Bone marrow (tissue), 2 donors: ENCODE results near the gene C1QL2.

Source experiments
- DNase-seq, 2 donors: peaks; one replicate each; lab custom pipeline; 2025; lab: John Stamatoyannopoulos, UW

Gene C1QL2

GRCh38 chr2:119137502-119137901, 21.0 kb downstream of the C1QL2 start:
- no peak for DNase-seq

GRCh38 chr2:119136872-119137271, 21.7 kb downstream of the C1QL2 start:
- DNase-seq = no peak

DNA sequence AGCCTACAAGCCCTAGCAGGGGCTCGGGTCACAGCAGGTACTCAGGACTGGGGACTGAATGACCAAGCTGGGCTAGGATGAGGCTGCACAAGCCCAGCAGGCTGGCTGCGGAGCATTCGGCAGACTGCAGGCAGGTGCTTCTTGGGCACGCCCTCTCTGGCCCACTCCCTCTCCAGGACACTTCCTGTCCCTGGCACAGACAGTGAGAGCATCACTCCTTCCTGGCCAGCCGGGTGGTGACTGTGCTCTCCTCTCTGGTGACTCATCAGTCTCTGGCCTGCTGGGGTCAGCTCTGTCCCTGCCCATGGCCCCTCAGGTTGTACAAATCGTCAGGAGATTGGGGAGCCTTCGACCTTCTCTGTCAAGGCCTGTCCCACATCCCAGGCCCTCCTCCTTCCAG, 22.5 kb downstream of the C1QL2 start:
- no peak for DNase-seq

- no peak for DNase-seq
Measured at GRCh38 chr2:119134775-119135174, 23.8 kb downstream of the C1QL2 start.

DNA sequence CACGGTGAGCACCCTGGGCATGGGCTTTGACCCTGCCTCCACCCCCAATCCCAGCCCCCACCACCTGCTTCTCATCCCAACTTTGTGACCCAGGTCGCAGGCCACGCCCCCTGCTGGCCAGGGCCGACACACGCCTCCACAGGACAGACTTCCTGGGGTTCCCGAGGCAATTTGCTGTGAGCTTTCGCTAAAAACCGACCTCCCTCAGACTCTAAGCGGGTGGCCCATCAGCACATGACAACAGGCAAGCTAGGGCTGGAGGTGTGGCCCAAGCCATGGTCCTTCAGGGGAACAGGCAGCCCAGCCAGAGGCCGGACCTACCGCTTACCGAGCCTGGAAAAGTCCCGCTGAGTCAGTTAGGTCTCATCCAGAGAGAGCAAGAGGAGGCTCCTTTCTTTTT, 31.9 kb downstream of the C1QL2 start:
- DNase-seq = peak in 1 of 2 donors; percentile 15

GRCh38 chr2:119123389-119123788, 35.2 kb downstream of the C1QL2 start:
- no peak for DNase-seq

- DNase-seq = no peak
Measured at GRCh38 chr2:119122663-119123062, 35.9 kb downstream of the C1QL2 start.

DNA sequence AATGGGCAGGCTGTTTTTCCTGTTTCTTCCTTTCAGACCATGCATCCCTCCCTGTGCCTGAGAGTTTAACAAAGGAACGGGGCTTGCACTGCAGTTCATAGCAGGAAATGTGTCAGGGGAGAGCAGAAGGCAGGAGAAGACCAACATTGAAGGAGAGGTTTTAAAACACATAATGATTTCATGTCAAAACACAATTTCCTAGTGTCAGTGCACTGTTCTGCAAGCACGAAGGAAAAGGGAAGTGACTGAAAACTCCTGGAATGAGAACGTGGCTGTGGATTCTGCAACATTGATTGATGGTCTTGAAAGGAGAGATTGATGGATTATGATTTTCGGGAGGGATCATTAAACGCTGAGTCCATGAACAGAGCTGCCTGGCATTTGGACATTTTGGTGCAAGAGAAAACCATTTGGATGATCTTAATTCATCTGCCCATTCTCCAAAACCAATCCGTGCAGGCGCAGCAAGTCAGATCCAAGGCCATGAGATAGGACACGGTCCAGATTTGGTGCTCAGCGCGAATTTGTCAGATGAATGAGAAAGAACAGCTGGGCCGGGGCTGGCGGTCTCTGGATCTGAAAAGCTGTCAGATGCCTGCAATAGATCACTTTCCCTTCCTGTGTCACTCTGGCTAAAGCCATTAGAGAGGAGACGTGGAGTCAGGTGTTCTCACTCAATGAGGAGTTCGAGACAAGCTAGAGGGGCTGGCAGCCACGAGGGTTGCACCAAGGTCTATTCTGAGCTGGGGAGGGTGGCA, 38.4 kb downstream of the C1QL2 start:
- no peak for DNase-seq

DNA sequence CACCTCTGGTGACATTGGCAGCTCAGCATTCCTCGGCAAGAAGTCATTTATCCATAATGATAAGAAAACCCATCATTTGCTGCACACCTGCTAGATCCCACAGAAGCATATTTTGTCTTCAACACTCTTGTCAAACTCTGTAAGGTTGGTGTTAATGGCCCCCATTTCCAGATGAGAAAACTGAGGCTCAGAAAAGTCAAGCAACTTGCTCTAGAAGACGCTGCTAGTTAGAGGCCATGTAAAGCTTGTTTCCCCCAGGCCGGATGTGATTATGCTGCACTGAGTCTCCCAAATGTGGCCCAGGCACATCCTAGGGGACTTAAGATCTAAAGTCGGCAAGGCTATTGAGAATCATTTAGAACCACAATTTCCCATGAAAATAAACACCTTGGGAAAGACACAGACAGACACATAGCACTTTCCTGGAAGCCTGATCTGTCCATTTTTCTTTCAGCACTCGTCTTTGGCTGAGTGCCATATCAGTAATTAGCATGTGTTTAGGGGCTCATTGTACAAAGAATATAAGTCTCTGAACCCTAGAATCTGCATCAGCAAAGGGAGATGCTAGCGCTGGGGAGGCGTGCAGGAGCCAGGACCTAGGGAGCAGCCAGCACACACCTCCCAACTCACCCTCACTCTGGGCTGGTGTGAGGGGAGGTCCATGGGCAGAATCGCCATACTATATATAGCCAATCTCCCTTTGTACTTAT, 39.3 kb downstream of the C1QL2 start:
- no peak for DNase-seq

DNA sequence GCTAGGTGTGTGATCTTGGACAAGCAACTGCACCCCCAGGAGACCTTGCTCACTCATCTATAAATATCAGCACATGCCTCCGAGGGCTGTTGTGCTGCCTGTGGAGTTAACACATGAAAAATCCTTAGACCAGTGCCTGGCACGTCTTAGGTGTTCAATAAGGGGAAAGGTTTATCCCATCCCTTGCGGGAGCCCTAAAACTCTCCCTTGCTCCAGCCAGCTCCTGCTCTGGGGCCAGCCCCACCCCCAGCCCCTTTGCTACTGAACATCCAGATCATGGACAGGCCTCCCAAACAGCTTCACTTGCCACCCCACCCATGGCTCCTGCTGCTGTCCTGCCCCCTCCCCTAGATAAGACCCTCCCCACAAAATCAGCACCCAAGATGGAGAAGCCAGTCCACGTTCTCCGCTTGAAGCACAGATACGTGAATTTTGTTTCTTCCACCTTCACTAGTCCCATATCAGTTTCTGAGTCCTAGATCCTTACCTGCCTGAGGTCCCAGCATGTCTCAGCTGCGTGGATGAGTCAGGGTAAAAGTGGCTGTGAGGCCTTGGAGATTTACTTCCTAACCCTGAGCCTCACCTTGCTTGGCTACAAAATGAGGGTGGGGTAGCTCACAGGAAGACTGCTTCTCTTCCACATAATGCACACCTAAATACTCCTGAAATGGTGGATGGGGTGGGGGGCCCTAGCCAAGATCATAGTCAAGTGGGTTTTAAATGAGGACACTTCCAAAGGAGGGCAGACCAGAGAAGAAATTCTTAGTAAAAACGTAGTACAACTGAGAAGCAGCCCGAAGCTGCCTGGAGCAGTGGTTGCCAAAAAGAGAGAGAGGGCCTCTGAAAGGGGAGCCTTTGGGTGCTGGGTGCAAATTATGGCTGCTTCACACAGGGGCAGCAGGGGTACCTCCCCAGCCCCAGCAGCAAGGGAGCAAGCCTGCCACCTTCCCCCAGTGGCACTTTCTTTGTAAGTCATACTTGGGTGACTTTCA, 40.4 kb downstream of the C1QL2 start:
- no peak for DNase-seq

GRCh38 chr2:119117408-119117807, 41.1 kb downstream of the C1QL2 start:
- no peak for DNase-seq

- no peak for DNase-seq
Measured at GRCh38 chr2:119116411-119117295, 41.9 kb downstream of the C1QL2 start.

GRCh38 chr2:119114266-119114665, 44.3 kb downstream of the C1QL2 start:
- DNase-seq = no peak

DNA sequence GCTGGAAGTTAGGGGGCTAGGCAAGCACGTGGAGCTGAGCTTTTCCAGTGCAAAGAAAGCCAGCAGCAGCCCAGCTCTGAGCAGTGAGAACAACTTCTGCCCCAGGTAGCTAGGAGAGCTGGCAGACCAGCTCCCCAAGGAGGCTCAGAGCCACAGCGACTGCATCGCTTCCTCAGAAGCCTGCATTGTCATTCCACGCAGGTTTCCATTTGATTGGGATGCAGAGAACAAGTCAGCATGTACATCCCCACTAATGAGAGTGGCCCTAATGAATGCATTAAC, 45.1 kb downstream of the C1QL2 start:
- no peak for DNase-seq

DNA sequence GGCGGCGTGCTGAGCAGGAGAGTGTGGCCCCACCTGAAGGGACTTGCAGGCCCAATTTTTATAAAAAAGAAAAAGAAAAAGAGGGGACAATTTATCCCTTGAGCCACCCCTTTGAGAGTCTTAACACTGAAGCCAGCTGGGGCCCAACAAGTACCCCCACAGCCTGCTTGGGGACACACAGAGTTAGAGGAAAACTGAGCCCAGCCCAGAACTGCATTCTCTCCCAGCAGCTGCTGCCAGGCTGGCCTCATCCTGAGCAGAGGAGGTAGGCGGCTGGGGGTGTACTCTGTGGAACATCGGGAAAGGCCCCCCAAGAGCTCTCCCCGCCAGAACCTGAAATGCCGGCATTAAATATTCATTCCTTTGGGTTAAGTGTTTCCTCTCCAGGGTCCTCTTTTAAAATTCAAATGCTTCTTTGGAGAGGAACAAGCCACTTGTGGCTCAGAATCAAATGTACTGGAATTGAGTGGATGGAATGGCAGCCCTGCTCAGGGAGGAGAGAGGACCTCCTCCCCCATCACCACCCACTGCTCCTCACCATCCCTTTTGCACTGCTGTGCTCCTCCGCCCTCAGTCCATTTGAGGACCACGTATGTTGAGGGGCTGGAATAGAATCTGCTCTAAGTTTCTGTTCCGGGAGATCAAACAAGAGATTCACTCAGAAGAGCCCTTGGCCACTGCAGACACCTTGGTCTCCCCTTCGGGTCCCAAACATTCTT, 45.6 kb downstream of the C1QL2 start:
- DNase-seq = no peak

GRCh38 chr2:119112230-119112629, 46.3 kb downstream of the C1QL2 start:
- DNase-seq = no peak

- DNase-seq = no peak
Measured at GRCh38 chr2:119111115-119111975, 47.2 kb downstream of the C1QL2 start.

DNA sequence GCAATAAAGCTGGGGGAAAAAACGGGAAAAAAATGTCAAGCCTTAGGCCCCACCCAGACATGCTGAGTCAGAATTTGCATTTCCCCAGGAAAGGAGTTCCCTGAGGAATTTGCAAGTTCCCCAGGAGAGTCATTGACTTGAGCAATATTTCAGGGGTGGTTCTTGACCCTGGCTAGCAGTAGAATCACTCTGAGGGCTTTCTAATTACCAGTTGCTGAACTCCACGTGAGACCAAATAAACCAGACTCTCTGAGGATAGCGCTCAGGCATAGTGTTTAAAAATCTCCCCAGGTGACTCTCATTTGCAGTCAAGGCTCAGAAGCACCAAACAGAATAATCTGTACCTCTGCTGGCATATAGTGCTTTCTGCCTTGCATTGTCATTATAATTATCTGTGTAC, 48.7 kb downstream of the C1QL2 start:
- DNase-seq = no peak

DNA sequence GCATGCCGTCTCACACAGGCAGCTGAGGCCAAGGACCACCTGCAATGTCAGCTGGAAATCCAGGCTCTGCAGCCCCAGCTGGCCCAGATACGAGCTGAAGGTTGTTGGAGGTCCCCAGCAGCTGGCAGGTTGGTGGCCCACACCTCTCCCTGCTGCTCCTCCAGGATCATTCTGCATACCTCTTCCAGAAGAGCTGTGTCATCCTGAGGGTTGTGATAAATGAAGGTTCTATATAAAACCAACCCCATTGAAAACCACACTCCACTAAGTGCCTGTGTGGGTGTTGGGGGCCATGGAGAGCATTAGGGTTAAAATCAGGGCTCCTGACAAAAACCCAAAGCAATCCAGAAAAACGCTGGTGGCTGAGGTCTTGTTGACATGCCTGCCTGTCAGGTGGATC, 50.4 kb downstream of the C1QL2 start:
- DNase-seq = no peak

DNA sequence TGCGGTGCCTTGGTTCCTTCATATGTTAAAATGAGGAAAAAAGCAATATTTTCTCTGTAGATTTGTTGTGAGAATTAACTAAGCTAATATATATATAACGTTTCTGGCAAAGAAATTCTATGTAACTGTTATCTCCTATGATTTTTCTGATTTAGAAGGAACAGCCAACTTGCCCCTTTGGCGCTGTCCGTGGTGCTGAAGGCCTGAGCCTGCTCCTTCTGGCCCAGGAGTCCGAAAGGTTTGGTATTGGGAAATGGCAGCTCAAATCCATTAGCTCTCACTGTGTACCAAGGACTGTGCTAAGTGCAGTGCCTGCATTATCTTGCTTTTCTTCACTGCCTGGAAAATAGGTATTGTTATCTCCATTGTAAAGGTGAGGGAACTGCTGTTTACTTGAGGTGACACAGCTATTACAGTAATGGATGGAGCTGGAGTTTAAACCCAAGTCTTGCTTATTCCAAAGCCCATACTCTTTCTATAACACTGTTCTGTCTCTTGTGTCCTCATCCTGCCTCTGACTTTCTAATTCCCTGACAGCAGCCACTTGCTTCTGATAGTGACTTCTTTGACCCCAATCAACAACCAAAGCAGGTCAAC, 52.2 kb downstream of the C1QL2 start:
- DNase-seq = no peak
